ENCODE results near the gene KRTAP3-1. TPM values are rescaled to one million over a fixed set of nuclear protein-coding genes. Genes with fewer than 3 reads are reported as not detected.
A peak's percentile ranks its signal among the peaks of the same experiment; 100 is the strongest.
"Not testable (repeated sequence)": the region's sequence is repeated elsewhere in the genome, so short reads cannot be mapped to it uniquely, and the experiment has no call there.

Gene KRTAP3-1
- total RNA-seq = not detected

DNA sequence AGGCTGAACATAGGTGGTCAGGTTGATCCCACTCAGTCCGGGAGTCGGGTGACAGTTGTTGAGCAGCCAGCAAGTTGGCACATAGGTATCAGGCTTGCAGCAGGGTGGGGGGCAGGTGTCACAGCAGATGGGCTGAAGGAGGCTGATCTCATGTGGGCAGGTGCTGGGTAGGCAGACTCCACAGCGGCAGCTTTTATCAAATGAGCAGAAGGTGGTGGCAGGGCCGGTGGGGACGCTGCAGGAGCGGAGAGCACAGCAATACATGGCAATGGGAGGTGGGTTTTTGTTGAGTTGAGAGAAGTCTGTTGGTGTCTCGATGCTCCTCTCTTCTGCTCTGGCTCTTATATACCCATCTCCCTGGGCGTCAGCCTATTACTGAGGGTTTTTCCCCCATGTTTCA, at the start of gene KRTAP3-1:
KRTAP3-1 (minus strand) TSS at position 318 of the 400 bp plus-strand sequence; CDS start at position 264, 54 bp downstream.
- DNase-seq (ENCODE audit: low read depth in 2 of 3, low spot score in 2 of 3) = no peak

DNA sequence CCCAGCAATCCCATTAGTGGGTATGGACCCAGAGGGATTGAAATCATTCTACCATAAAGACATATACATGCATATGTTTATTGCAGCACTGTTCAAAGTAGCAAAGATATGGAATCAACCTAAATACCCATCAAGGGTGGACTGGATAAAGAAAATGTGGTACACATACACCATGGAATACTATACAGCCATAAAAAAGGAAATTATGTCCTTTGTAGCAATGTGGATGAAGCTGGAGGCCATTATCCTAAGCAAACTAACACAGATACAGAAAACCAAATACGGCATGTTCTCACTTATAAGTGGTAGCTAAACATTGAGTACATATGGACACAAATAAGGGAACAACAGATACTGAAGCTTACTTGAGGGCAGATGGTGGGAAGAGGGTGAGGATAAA, 48.6 kb upstream of the KRTAP3-1 start:
- no peak for DNase-seq (ENCODE audit: low read depth in 2 of 3, low spot score in 2 of 3)

DNA sequence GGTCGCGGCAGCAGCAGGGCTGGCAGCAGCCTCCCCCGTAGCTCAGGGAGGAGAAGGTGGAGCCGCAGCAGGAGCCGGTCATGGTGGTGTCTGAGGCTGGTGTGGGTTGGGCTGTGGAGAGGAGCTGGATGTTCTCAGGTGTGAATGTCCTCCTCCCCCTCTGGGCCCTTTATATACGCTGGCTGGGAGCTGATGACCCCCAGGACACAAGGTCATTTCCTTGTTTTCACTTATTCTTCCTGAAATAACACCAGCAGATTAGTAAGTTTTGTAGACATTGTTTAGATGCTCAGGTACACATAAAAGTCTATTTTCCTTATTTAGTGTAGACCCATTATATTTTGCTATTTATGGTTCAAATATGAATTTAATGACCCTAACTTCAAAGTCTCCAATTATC, 46.2 kb upstream of the KRTAP3-1 start, which contains the start of gene KRTAP2-2:
KRTAP2-2 (minus strand) TSS at position 101 of the 400 bp plus-strand sequence; CDS start at position 82, 19 bp downstream.
- not testable (repeated sequence) for DNase-seq (ENCODE audit: low read depth in 2 of 3, low spot score in 2 of 3)

DNA sequence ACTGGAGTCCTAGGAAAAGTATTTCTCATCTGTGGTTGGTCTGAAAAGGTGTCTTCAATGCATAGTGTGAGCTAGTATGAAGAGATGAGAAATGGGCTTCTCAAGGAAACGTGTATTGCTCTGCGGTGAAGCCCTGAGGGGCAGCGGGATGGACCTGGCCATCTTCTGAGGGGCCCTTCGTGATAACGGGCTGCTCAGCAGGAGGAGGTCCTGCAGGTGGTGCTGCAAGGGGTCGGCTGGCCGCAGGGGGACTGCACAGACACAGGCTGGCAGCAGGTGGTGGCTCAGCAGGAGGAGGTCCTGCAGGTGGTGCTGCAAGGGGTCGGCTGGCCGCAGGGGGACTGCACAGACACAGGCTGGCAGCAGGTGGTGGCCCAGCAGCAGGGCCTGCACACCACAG, 45.6 kb upstream of the KRTAP3-1 start:
- not testable (repeated sequence) for DNase-seq (ENCODE audit: low read depth in 2 of 3, low spot score in 2 of 3)

DNA sequence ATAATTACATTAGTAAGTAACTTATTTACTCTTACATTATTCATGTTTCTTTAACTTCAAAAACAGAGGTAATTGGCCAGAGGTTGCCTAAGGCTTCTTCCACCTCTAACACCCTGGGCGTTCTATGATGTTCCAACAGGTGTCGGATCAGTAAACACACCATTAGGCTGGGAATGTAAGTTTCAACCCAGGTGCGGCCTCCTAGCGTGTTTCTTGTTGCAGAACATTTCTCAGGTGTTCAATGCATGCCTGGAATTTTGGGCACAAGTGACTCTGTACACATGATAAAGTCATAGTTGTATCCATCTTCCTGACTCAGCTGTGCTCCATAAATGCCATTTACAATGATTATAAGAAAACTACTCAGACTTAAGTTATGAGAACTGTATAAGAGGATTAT, 45.1 kb upstream of the KRTAP3-1 start:
- DNase-seq (ENCODE audit: low read depth in 2 of 3, low spot score in 2 of 3) = no peak

DNA sequence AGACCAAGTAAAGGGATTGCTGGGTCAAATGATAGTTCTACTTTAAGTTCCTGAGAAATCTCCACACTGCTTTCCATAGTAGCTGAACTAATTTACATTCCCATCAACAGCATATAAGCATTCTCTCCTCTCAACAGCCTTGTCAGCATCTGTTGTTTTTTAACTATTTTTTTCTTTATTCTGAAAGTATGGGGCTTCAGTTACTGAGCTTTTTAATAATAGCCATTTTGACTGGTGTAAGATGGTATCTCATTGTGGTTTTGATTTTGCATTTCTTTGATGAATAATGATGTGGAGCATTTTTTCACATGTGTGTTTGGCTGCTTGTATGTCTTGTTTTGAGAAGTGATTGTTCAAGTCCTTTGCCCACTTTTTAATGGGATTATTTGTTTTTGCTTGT, 43.6 kb upstream of the KRTAP3-1 start:
- DNase-seq (ENCODE audit: low read depth in 2 of 3, low spot score in 2 of 3) = no peak

DNA sequence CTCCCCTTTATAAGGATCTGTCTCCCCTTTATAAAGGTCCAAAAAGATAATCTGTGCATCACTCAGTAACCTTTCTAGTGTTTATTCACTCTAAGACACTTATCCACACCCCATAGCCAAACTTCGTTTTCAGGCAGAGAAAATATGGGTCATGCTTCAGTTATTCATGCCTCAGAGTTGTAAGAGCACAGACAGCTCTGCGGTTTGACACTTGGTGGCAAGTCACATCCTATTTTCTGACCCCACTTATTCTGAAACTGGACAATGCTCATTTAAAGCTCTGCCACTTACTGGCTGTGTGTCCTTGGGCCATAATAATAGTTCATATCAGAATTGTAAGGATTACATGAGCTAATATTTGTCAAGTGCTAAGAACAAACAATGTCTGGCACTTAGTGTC, 40.2 kb upstream of the KRTAP3-1 start:
- DNase-seq (ENCODE audit: low read depth in 2 of 3, low spot score in 2 of 3) = no peak

DNA sequence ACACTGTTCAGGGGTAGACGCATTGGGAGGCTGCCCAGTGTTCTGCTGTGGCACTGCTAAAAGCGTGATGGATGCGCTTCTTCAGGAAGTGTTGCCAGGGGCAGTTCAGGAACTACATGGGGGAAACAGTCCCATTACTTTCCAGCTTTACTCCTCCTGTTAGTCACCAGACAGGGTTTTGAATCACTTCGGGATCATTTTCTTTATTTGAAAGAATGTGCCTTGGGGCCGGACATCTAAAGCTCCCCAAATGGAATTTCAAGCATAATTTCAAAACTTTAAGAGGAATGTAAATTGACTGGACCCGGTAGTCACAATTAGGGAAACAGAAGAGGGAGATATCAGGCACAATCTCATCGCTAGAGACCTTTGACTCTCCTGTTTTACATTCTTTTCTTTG, 39.5 kb upstream of the KRTAP3-1 start:
- no peak for DNase-seq (ENCODE audit: low read depth in 2 of 3, low spot score in 2 of 3)

DNA sequence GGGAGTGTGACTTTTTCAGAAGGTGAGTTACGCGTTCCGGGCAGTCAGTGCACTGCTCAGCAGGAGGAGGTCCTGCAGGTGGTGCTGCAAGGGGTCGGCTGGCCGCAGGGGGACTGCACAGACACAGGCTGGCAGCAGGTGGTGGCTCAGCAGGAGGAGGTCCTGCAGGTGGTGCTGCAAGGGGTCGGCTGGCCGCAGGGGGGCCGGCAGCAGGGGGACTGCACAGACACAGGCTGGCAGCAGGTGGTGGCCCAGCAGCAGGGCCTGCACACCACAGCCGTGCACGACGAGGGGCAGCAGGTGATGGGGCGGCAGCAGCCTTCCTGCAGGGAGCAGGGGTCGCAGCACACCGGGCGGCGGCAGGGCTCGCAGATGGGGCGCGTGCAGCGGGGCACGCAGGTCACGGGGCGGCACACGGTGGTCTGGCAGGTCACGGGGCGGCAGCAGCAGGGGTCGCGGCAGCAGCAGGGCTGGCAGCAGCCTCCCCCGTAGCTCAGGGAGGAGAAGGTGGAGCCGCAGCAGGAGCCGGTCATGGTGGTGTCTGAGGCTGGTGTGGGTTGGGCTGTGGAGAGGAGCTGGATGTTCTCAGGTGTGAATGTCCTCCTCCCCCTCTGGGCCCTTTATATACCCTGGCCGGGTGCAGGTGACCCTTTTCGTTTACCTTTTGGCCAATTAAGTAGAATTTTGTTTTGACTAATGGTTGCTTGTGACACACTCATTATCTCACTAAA, 38.0 kb upstream of the KRTAP3-1 start, which contains the start of gene KRTAP2-1:
KRTAP2-1 (minus strand) TSS at position 582 of the 731 bp plus-strand sequence; CDS start at position 533, 49 bp downstream.
- DNase-seq (ENCODE audit: low read depth in 2 of 3, low spot score in 2 of 3) = not testable (repeated sequence)

DNA sequence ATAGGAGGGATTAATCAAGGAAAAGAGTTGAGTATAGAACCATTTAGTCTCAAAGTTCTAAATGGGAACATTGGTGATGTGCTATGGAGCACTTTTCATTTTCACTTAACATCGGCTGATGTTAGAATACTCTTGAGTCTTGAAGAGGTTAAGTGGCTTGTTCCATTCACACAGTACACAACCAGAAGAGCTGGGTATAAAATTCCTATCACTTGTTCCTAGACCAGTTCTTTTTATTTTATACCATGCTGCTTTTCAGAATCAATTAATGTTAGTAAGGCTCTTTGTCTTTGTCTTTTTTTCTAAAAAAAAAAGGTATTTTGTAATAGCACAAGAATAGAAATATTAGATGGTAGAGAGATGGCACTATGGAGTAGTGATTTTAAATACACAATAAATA, 34.0 kb upstream of the KRTAP3-1 start:
- DNase-seq (ENCODE audit: low read depth in 2 of 3, low spot score in 2 of 3) = no peak

DNA sequence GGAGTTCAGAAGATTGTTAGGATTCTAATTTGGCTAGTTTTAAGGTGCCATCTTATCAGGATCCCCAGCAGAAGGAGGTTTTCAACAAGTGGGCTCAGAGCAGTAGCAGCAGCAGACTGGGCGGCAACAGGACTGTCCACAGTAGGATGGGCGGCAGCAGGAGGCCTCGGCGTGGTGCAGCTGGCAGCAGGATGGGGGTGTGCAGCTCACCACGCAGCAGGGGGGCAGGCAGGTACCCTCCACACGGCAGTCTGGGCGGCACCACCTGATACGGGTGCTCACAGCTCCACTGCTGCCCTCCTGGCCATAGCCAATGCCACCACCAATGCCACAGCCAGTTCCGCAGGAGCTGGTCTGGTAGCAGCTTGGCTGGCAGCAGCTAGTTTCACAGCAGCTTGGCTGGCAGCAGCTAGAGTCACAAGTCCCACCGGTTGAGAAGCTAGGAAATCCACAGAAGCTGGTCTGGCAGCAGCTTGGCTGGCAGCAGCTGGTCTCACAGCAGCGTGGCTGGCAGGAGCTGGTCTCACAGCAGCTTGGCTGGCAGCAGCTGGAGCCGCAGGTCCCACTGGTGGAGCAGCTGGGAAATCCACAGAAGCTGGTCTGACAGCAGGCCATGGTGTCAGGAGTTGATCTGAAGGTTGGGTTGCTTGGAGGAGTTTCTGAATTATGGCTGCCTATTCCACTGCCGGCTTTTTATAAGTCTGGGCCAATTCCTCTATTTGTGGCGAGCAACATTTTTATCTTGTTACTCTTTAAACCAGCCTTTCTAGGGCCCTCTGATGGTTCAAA, 32.0 kb upstream of the KRTAP3-1 start, which contains the start of gene KRTAP1-1:
KRTAP1-1 (minus strand) TSS at position 668 of the 789 bp plus-strand sequence; CDS start at position 615, 53 bp downstream.
- DNase-seq (ENCODE audit: low read depth in 2 of 3, low spot score in 2 of 3) = not testable (repeated sequence)

DNA sequence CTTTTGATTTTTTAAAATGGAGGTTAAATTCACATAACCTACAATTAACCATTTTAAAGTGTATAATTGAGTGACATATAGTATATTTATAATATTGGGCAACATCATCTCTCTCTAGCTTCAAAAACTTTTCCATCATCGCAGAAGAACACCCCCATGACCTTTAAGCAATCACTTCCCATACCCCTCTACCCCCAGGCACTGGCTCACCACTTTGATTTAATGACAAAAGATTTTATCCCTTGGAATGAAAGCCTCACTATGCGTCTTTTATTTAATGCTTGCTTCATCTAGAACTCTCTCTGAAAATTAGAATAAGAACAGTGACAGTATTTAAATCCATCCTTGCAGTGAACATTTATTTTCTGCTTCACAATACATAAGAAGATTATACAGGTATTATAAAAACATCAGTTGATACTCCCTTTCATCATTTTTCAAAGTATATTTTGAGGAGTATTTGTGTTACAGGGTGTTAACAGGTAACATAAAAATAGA, 29.0 kb upstream of the KRTAP3-1 start:
- no peak for DNase-seq (ENCODE audit: low read depth in 2 of 3, low spot score in 2 of 3)

DNA sequence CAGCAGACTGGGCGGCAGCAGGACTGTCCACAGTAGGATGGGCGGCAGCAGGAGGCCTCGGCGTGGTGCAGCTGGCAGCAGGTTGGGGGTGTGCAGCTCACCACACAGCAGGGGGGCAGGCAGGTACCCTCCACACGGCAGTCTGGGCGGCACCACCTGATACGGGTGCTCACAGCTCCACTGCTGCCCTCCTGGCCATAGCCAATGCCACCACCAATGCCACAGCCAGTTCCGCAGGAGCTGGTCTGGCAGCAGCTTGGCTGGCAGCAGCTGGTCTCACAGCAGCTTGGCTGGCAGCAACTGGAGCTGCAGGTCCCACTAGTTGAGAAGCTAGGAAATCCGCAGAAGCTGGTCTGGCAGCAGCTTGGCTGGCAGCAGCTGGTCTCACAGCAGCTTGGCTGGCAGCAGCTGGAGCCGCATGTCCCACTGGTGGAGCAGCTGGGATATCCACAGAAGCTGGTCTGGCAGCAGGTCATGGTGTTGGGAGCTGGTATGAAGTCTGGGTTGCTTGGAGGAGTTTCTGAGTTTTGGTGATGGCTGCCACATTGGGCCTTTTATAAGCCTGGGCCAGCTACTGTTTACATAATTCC, 25.5 kb upstream of the KRTAP3-1 start, which contains the start of gene KRTAP1-3:
KRTAP1-3 (minus strand) TSS at position 529 of the 590 bp plus-strand sequence; CDS start at position 476, 53 bp downstream.
- not testable (repeated sequence) for DNase-seq (ENCODE audit: low read depth in 2 of 3, low spot score in 2 of 3)

DNA sequence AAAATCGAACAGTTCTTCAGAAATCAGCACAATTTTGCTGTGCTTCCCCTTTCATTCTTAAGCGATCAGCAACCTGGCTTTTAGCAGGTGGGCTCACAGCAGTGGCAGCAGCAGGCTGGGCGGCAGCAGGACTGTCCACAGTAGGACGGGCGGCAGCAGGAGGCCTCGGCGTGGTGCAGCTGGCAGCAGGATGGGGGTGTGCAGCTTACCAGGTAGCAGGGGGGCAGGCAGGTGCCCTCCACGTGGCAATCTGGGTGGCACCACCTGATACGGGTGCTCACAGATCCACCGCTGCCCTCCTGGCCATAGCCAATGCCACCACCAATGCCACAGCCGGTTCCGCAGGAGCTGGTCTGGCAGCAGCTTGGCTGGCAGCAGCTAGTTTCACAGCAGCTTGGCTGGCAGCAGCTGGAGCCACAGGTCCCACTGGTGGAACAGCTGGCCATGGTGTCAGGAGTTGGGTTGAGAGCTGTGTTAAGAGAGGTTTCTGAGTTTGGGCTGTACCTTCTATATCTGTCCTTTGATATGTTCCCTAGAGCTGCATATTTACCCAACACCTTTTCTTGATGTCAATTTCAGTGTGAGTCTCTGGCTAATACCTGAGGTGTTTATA, 20.8 kb upstream of the KRTAP3-1 start, which contains the start of gene KRTAP1-4:
KRTAP1-4 (minus strand) TSS at position 563 of the 613 bp plus-strand sequence; CDS start at position 446, 117 bp downstream.
- DNase-seq (ENCODE audit: low read depth in 2 of 3, low spot score in 2 of 3) = no peak

DNA sequence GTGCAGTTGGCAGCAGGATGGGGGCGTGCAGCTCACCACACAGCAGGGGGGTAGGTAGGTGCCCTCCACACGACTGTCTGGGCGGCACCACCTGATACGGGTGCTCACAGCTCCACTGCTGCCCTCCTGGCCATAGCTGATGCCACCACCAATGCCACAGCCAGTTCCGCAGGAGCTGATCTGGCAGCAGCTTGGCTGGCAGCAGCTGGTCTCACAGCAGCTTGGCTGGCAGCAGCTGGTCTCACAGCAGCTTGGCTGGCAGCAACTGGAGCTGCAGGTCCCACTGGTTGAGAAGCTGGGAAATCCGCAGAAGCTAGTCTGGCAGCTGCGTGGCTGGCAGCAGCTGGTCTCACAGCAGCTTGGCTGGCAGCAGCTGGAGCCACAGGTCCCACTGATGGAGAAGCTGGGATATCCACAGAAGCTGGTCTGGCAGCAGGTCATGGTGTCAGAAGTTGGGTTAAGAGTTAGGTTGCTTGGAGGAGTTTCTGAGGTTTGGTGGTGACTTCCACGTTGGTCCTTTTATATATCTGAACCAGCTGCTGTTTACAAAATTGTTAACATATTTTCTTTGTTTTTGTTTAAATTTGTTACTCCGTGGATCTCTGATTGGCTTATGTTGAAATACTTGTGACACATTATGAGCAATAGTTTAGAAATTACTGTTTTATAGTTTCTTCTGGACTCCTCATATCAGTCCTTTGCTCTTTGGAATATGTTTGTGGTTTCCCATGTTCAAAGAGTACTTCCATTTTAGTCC, 18.0 kb upstream of the KRTAP3-1 start, which contains the start of gene KRTAP1-5:
KRTAP1-5 (minus strand) TSS at position 494 of the 757 bp plus-strand sequence; CDS start at position 441, 53 bp downstream.
- DNase-seq (ENCODE audit: low read depth in 2 of 3, low spot score in 2 of 3) = no peak

DNA sequence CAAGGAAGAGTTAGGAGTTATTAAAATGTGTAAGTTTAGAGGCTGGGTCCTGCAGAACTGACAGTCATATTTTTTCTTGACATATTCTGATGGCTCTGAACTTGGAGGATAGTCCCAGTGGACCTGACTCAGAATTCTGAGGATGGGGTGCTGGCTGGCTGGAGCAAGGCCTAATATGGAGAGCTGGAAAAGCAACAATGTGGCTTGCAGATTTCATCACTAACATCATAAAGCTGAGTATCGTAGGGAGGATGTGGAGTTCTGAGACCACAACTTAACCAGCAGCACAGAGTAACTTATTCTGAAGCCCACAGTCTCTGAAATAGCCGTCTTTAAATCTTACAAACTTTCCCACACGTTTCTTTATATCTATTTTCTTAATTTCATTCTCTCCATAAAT, 15.8 kb upstream of the KRTAP3-1 start:
- DNase-seq (ENCODE audit: low read depth in 2 of 3, low spot score in 2 of 3) = no peak

DNA sequence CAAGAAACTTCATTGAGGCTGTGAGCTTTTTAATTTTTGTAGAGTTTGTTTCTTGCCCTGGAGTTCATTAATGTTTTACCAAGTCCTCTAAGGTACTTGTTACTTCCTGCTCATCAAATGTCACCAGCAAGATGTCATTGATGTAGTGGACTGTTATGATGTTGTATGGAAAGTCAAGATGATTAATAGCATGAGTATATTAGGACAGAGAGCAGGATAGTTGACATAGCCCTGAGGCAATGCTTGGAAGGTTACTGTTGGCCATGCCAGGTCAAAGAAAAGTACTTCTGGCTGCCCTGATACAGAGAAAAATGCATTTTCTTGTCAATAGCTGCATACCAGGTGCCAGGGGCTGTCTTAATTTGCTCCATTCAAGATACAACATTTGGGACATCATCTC, 11.4 kb upstream of the KRTAP3-1 start:
- no peak for DNase-seq (ENCODE audit: low read depth in 2 of 3, low spot score in 2 of 3)

DNA sequence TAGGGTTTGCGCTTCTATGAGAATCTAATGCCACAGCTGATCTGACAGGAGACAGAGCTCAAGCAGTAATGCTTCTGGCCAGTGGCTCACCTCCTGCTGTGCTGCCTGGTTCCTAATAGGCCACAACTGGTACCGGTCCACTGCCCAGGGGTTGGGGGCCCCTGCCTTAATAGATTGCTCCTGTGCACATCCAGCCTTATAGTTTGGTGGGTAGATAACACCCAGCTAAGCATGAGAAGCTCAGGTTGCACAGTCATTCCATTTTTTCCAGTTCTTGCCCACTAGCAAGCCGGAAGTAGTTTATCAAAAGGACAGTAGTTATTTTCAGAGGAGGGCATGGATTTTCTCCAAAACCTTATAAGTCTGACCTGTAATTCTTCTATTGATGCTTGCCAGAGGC, 10.5 kb upstream of the KRTAP3-1 start:
- no peak for DNase-seq (ENCODE audit: low read depth in 2 of 3, low spot score in 2 of 3)

DNA sequence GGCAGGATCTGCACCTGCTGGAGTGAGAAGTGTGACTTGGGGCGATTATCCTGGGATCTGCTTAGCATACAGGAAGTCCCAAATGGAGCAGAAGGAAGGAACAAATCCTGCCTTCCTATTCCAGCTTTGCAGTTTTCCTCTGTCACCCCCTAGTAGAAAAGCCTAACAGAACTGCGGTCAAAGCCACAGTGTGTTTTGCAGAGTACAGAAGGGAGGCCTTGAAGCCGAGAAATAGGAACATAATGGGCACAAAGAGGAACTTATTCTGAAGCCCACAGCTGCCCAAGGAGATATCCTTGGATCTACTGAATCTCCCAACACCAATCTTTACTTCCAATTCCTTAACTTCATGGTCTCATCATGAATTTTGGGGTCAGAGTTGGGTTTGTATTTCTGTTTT, 9.6 kb upstream of the KRTAP3-1 start:
- peak in 2 of 3 donors; percentile 3 to 44 for DNase-seq (ENCODE audit: low read depth in 2 of 3, low spot score in 2 of 3)

Measured in hematopoietic multipotent progenitor cell (in vitro differentiated cells).